Activated CD4-positive, alpha-beta T cell treated with anti-CD3 and anti-CD28 coated beads, Interleukin-10, Interleukin-2, amounts not matched to agents 100 ng/mL and 50 ng/mL, durations not matched to agents 16 hours and 8 hours (primary cell): Measurements from ENCODE around the gene PTH1R.
"Not testable (repeated sequence)": the region's sequence is repeated elsewhere in the genome, so short reads cannot be mapped to it uniquely, and the experiment has no call there.

Experiments used
- DNase-seq: peaks from one replicate; pipeline ENCODE4 v3.0.0-alpha.2; 2020

Gene PTH1R

GRCh38 chr3:46901591-46902187 is 24.2 kb downstream of the PTH1R start:
- no peak for DNase-seq

DNA sequence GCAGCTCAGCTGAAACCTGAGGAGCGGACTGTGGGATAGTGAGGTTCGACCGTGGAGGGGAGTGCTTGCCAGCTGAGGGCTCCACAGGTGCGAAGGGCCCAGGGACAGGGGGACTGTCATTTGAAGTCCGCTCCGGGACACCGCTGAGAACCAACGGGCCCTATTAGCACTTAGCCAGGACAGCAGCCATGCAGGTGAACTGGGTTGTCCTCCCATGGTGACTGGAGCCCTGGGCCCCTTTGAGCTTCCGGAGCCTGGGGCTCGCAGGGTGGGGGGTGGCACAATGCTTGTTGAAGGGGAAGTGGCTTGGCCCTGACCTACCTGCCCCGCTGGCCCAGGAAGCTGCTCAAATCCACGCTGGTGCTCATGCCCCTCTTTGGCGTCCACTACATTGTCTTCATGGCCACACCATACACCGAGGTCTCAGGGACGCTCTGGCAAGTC is 24.7 kb downstream of the PTH1R start:
- no peak for DNase-seq

DNA sequence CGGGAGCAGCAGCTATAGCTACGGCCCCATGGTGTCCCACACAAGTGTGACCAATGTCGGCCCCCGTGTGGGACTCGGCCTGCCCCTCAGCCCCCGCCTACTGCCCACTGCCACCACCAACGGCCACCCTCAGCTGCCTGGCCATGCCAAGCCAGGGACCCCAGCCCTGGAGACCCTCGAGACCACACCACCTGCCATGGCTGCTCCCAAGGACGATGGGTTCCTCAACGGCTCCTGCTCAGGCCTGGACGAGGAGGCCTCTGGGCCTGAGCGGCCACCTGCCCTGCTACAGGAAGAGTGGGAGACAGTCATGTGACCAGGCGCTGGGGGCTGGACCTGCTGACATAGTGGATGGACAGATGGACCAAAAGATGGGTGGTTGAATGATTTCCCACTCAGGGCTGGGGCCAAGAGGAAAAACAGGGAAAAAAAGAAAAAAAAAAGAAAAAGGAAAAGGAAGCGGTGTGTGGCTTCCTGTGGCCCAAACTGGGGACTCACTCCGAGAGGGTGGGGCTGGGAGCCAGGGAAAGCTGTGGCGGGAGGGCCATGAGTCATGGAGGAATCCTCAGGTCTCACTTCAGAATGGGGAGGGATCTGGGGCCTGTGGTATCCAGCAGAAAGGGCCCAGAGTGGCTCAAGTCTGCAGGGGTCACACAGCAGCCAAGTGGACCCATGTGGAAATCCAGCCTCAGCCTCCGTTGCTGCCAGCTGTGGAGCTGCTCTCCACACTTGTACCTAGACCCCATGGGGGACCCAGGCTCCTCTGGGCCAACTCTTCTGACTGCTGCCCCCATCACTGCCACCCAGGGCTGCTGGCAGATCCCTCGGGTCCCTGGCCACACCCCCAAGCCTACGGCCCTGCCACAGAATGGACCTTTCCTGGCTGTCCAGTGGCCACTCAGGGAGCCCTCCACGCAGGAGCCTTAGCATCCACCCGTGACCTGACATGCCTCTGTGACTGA is 26.1 kb downstream of the PTH1R start:
- DNase-seq = no peak

- DNase-seq = no peak
Measured at GRCh38 chr3:46904303-46905212, 27.0 kb downstream of the PTH1R start.

DNA sequence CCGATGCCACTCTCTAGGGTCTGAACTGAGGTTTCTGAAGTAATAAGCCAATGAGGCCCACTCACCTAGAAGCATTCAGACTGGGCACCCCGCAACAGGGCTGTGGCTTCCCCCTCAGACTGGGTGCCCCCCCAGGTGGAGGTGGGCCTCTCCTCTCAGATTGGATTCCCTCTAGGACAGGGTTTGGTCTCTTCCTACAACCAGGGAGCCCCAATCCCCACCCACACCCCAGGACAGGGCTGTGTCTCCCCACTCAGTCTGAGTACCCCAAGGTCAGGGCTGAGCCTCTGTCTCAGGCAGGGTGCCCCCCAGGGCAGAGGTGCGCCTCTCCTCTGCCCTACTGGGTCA is 27.7 kb downstream of the PTH1R start:
- DNase-seq = no peak

DNA sequence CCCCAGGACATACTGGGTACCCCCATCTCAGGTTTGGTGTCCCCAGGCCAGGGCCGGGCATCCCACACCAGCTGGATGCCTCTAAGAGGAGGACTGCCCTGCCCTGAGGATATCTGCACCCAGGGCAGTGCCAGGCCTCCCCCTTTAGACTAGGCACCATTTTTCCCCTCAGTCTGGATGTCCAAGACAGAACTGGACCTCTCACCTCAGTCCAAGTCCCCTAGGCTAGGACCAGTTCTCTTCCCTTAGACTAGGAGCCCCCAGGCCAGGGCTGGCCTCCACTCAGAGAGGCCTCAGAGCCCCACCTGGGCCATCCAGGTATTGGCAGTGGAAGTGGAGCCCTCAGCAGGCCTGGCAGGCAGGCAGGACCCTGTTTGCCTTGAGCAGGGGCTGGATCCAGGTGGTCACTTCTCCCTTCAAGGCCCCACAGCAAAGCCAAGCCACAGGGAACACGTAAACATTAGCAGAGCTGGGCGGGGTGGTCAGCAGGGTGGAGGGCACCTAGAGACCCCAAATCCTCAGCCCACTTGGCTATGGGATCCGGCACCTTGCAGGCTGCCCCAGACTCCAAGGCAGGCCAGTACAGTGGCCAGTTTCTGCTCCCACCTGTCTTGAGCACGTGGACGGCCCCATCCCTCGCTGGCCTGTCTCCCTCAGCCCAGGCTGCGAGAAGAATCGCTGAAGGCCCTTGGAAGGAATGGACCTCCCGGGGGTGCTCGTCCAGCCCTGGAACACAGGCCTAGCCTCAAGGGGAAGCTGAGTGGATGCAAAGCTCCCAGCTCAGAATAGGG is 28.3 kb downstream of the PTH1R start:
- no peak for DNase-seq

GRCh38 chr3:46906471-46907058 is 29.0 kb downstream of the PTH1R start:
- DNase-seq = no peak

- DNase-seq = no peak
Measured at GRCh38 chr3:46907271-46907670, 29.8 kb downstream of the PTH1R start.

- no peak for DNase-seq
Measured at GRCh38 chr3:46907960-46908293, 30.4 kb downstream of the PTH1R start.

- no peak for DNase-seq
Measured at GRCh38 chr3:46908294-46908985, 30.9 kb downstream of the PTH1R start.

DNA sequence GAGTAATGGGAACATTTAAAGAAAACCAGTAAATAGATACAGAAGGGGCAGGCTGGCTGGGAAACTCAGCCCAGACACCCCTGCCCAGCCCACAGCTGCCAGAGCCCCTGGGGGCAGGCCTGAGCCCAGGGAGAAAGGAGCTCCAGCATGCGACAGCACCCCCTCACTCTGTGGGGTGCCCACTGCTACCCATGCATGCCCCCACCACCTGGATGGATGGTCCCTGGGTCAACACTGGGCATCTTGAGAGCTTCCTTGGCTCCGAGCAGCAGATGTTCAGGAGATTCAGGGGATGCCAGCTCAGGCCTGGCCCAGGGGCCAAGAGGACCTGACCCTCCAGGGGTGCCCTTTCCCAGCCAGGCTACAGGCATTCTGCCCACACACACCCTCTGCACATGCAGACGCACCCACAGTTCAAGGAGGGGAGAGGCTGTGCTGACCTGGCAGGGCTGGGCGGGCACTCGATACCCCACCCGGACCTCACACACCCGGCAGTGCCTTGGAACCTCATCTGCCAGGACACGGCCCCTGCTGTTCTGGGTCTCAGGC is 31.5 kb downstream of the PTH1R start:
- DNase-seq = no peak

- DNase-seq = peak; percentile 84
Measured at GRCh38 chr3:46909535-46910161, 32.1 kb downstream of the PTH1R start.

- no peak for DNase-seq
Measured at GRCh38 chr3:46910166-46910760, 32.7 kb downstream of the PTH1R start.

- DNase-seq = not testable (repeated sequence)
Measured at GRCh38 chr3:46910914-46911313, 33.4 kb downstream of the PTH1R start.

DNA sequence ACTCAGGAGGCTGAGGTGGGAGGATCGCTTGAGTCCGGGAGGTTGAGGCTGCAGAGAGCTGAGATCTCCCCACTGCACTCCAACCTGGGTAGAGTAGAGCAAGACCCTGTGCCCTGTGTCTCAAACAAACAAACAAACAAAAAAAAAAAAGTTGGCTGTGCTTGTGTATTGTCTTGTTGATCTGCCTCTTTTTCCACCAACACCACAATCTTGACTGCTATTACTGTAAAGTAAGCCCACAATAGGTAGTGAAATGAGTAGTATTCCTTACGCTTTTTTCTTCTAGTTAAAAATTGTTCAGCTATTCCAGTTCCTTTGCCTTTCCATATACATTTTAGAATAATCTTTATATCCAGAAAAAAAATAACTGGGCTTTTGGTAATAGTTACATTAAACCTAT is 35.5 kb downstream of the PTH1R start:
- peak; percentile 56 for DNase-seq

GRCh38 chr3:46913644-46914043 is 36.1 kb downstream of the PTH1R start:
- no peak for DNase-seq

GRCh38 chr3:46914849-46915248 is 37.3 kb downstream of the PTH1R start:
- no peak for DNase-seq

- DNase-seq = peak; percentile 60
Measured at GRCh38 chr3:46915297-46915822, 37.8 kb downstream of the PTH1R start.

DNA sequence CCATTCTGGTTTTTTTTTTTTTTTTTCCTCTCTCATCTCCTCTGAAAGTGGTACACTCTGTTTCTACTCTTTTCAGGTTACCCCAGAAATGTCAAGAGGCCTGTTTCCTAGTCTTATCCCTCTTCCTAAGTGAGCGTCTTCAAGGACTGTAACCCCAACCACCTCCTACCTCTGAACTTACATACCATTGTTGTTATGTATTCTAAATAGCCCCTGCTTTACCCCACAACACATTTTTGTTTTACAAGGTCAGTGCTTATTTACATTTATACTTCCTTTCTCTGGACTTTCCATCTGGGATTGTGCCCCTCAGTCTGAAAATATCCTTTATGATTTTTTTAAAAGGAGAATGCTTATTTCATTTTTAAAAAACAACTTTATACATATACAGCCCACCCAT is 38.8 kb downstream of the PTH1R start:
- no peak for DNase-seq

DNA sequence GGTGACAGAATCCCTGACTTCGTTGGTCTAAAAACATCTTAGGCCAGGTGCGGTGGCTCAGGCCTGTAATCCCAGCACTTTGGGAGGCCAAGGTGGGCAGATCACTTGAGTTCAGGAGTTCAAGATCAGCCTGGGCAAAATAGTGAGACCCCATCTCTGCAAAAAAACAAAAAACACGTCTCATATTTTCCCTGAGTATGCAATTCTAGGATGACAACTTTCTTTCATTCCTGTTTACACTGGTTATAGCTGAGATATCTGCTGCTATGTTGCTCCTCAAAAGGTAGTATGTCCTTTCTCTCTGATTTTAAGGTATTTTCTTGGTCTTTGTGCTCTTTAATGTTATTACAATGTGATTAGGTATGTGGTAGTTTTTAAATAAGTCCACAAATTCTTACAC is 39.3 kb downstream of the PTH1R start:
- no peak for DNase-seq
